GM18873 (cell line): Measurements from ENCODE around the gene SYMPK.

Experiments used
- ATAC-seq: cut with Tn5 transposase; IDR thresholded peaks from one replicate; pipeline ENCODE4 v1.9.1; 2021; ENCODE audit warnings: mild to moderate bottlenecking, moderate library complexity, moderate number of reproducible peaks; ENCODE audit not compliant: unreplicated experiment, low FRiP score

Gene SYMPK

DNA sequence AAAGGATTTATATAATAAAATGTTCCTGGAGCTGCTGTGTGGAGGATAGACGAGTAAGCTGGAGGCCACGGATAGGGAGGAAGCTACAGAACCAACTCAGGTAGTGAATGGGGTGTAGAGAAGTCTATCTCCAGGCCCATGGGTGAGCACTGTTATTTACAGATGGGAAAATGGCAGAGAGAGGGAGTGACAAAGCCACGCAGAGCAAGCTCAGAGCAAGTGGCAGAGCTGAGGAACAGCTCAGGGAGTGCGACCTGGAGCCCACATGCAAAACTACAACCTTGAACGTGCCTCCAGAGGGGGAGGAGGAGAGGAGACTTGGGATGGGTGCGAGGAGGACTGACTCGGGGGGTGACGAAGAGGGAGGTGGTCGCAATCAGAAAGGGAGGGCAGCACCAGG is 34.4 kb downstream of the SYMPK start:
- ATAC-seq, result no peak

GRCh38 chr19:45827459-45828093 is 35.4 kb downstream of the SYMPK start:
- no peak for ATAC-seq

DNA sequence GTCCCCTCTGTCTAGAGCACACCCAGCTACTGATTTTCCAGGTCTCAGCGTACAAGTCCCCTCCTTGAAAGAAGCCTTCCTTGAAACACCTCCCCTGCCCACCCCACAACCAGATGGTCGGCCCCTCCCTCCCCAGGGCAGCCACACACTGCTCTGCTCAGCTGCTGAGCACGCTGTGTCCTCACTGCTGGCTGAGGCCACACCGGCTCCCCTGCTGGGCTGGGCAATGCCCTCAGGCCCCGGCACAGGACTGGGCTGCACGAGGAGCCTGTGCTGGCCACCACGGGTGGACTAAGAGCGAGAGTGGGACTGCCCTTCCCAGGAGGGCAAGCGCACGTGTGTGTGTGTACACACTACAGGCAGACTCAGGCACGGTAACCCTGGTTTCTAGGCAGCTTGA is 36.0 kb downstream of the SYMPK start:
- ATAC-seq, result no peak

DNA sequence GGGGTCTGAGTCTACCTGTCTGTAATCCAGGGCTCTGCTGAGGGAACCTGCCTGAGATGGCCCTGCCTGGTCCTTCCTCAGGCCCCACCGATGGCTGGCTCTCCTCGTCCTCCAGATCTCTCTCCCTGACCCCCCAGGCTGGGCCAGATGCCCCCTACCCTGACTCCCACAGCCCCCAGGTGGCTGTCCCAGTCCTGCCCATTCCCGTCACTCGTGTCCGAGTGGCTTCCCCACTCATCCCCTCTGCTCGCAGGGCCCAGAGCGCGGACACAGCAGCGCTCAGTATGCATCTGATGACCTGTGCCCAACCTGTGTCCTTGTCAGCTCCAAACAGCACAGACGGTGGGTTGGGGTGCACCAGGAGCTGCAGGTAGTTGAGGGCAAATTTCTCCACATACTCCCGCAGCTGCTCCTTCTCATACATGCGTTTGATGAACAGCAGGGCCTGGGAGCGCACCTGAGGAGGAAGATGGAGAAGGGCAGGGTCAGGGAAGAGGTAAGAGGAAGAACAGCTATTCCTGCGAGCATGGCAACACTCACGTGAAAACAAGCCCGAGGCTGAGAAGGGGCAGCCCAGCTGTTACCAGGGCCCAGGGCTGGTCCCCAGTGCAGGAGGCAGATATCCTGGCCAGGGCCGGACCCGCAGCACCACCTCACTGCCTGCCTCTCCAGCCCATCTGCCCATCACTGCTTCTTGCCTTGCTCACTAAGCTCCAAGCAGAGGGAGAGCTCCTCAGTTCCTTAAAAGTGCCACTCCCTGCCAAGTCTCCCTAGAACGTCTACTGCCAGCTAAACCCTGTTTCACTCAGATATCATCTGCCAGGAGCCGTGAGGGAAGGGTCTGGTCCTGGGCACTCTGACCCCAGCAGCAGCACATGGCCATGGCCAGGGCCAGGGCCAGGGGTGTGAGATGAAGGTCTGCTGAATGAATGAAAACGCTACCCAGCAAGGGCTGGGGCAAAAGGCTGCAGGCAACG is 36.7 kb downstream of the SYMPK start:
- ATAC-seq, result no peak

GRCh38 chr19:45825263-45825605 is 37.7 kb downstream of the SYMPK start:
- no peak for ATAC-seq

GRCh38 chr19:45824531-45825262 is 38.2 kb downstream of the SYMPK start:
- no peak for ATAC-seq

DNA sequence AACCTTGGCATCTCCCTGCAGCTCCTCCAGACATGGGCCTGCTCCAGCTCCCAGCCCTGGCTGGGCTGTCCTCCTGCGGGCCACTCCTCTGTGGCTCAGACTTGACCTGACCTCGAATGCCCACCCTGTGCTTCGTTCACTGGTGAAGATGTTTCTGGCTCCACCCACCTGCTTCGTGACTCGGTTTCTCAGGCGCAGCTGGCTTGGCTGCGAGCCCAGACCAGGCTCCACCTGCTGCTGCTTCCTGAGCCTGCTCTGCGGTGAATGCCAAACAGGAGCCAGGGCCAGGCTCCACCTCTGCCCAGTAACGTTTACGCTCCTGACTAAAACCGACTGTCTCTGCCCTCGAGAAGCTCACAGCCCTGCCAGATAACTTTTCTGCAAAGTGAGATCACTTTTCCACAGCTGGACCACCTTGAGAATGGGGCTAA is 38.9 kb downstream of the SYMPK start:
- ATAC-seq, result no peak

- no peak for ATAC-seq
Measured at GRCh38 chr19:45823182-45823581, 39.8 kb downstream of the SYMPK start.

GRCh38 chr19:45822716-45823115 is 40.2 kb downstream of the SYMPK start:
- ATAC-seq, result no peak

DNA sequence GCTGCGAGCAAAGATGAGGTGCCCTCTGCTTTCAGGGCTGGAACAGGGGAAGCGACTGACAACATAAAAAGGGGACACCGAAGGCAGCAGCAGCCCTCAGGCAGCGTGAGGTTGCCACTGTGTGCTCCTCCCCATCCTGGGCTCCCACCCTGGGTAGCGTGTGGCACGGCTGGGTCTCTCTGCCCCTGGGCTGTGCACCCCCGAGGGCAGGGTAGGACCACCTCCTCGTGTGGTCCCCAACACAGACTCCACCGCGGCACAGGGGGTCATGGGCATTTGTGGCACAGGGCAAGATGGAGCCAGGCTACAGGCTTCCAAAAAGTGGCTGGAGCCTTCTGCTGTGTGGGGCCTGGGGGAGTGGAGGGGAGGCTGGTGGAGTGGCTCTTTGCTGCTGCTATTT is 41.4 kb downstream of the SYMPK start:
- no peak for ATAC-seq

DNA sequence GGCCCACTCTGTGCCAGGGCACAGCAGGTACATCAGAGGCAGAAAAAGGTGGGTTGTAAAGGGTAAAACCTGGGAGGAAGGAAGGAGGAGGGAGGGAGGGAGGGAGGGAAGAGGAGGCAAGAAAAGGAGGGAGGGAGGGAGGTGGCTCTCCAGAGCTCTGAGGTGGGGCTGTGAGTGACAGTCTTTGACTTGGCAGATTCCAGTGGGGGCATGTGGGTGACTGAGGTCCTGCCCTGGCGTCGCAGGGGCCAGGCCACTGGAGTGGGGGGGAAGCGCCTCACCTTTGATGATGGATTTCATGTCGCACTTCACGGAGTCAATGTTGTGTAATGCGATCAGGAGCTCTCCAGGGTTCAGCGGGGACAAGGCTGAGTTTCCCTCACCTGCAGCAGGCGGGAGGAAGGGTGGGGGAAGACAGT is 41.8 kb downstream of the SYMPK start:
- ATAC-seq, result no peak

GRCh38 chr19:45820413-45821102 is 42.4 kb downstream of the SYMPK start:
- ATAC-seq, result no peak

DNA sequence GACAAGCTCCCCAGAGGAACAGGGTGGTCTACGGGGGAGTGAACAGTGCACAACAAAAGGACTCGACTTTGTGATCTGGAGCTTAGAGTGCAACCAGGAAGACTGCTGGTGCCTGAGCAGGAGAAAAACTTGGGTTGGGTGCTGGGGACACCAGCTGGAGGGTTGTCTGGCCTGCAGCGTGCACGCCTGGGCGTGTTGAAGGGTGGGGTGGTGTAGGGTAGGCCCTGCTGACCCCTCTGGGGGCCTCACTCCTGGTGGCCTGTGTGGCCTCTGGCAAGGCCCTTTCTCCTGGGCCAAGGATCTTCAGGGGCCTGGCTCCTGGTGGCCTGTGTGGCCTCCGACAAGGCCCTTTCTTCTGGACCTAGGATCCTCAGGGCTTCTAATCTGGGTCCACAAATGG is 43.2 kb downstream of the SYMPK start:
- no peak for ATAC-seq

GRCh38 chr19:45817725-45818301 is 45.1 kb downstream of the SYMPK start:
- peak; percentile 9 for ATAC-seq

DNA sequence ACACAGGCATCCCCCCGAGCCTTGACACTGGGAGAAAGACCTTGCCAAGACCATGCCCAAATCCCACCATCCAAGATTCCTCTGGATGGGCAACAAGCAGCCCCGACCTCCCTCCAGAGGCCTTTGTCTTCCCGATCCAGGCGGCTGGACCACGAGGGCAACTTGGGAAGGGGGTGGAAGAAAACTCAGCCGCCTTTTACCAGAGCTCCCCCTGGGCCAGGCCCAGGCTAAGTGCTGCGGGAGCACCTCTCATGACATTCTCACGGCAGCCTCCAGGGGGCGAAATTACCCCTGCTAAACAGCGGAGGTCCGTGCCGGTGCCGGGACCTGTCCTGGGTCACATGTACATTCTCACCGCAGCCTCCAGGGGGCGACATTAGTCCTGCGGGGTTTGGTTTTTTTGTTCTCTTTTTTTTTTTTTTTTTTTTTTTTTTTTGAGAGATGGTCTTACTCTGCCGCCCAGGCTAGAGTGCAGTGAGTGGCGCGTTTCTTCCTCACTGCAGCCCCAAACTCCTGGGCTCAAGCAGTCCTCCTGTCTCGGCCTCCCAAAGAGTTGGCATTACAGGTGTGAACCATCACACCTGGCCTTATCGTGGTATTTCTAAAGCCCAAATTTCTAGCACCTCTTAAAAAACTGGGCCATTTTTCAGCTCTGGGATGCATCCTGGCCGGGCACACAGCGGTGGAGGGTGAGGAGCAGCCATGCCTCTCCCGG is 45.8 kb downstream of the SYMPK start:
- peak; percentile 62 for ATAC-seq

DNA sequence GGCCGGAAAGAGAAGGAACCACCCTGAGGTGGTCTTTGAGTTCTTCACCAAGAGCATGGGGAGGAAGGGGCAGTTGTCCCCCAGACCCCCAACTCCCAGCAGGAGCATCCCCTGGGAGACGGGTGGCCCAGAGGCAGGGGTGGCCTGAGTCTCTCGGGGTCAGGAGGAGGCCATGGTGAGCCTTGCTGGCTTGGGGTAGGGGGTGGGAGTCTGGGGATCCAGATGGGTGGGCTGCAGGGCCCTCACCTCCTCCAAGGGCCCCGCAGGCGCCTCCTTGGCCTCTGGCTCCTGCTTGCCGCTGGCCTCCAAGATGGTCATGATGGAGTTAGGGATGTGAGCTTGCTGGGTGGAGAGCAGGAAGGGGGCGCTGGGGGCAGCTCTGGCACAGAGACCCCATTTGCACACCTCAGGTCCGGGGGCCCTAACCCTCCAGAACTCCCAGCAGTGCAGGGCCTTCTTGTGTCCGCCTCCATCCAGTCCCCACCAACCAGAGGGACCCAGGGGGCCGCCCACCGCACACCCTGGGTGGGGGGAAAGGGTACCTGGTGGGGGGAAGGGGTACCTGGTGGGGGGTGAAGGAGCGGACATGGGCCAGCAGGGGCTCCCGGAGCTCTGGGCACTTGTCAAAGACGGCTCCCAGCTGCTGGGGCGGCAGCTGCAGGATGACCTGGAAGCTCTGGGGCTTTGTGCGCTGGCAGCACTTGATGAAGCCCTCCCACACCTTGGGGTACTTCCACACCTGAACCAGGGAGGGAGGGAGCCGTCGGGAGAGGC is 46.5 kb downstream of the SYMPK start:
- ATAC-seq, result no peak

- no peak for ATAC-seq
Measured at GRCh38 chr19:45815481-45816216, 47.3 kb downstream of the SYMPK start.

DNA sequence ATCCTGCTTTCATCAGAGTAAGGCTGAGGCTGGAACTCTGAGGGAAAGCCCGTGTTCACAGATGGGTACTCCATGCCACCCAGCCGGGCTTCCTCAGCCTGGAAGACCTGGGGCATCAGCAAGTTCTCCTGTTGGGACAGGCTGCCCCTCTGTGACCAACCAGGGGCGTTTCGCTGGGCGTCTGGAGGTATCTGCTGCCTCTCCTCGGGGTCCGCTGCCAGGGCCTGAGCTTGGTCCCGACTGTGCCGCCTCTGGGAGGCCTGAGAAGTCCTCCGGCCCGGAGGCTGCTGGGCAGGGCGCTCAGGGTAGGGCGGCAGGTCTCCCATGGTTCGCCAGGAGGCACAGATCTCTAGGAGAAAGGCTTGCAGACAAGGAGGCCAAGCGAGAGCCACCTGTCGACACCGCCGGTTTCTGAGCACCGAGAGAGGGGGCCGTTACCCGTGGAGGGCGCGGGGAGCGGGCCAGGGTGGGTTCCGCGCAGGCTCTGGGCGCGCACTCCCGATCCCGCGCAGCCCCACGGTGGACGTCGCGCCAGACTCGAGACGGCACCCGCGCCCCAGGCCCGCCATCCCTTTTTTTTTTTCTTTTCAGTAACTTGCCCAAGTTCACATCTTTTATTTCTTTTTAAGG is 48.0 kb downstream of the SYMPK start, which contains the start of gene RSPH6A:
Gene RSPH6A (minus strand): TSS at position 458 of the 630 bp plus-strand sequence. CDS start 132 bp downstream, at position 326.
- no peak for ATAC-seq
